Muscle of arm (tissue), 12 donors: Measurements from ENCODE around the gene ELMO1. TPM values are rescaled to one million over a fixed set of nuclear protein-coding genes. Genes with fewer than 3 reads are reported as not detected.
A peak's percentile ranks its signal among the peaks of the same experiment; 100 is the strongest.
"Not testable (repeated sequence)": the region's sequence is repeated elsewhere in the genome, so short reads cannot be mapped to it uniquely, and the experiment has no call there.

ENCODE experiments used
- DNase-seq: peaks from one replicate; pipeline ENCODE4 v3.0.0-alpha.2; 2013
- polyA plus RNA-seq, 12 donors: library from polyadenylated mRNA; unstranded; fragments of 120-200 nt; gene quantifications; one replicate each; pipeline ENCODE4 v1.2.1, GENCODE V29; 2013; ENCODE audit not compliant: insufficient read length in 12 of 12

The ELMO1 gene
- polyA plus RNA-seq, 12 donors: 20.7 to 36.5 (median 29.4) TPM; not detected in 1

DNA sequence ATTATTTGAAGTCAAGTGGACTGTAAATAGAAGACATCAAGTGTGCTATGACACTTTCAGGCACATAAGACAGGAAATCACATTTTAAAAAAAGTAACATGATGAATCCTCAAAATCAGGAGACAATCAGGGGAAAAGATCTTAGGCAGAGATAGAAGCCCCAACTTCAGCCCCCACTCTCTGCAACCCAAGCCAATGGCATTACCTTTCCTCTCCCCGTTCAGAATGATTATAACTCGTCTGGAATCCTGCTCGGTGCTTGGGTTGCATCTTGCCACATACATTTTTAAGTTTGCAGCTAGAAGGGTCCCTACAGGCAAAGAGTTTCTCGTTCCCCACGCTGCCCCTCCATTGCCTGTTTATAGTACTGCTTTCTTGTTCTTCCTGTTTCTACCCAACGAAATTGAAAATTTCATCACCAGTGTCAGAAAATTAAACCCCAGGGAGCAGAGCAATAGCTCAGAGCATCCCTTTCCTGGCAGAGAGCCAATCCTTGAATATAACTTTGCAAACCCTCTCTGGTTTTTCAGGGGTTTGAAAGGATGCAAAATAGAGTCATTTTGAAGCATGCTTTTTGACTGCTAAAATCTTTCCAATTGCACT is 463.9 kb downstream of the ELMO1 start:
- no peak for DNase-seq

GRCh38 chr7:36984041-36984521 is 464.6 kb downstream of the ELMO1 start:
- DNase-seq: no peak

DNA sequence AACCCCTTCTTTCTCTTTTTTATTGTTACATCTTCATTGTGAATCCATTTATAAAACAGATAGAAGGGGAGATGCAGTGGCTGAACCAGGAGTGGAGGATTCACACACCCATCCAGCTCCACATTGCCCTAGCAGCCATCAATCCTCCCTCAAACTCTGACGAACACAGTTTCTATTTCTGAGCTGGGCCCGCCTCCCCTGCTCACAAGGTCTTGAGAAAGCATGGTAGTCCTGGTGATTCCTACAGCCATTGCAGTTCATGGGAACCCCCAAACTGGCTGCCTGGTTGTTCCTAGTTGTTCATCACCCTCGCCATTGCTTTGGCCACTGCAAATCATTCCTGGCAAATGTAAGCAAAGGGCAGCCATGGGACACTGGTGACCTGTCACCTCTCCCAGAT is 465.9 kb downstream of the ELMO1 start:
- DNase-seq: no peak

DNA sequence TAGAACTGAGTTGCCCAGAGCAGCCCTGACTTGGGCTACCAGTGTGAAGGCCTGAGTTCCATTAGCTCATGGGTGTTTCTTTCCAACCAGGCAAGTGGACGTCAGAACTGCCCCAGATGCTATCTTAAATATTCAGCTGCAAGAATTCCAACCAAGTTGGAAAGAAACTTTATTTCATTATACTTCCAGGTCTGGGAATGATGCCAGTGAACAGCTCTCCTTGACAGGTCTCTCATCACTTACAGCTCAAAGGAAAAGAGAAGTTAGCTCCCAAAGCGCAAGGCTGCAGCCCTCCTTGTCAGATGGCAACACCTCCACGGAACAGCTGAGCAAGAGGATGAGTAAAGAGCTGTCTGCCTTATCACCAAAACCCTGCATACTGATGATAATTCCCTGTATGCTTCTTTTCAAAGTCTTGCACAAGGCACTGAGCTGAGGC is 468.8 kb downstream of the ELMO1 start:
- no peak for DNase-seq

- DNase-seq: no peak
Observed at GRCh38 chr7:36978461-36978860, 470.2 kb downstream of the ELMO1 start.

DNA sequence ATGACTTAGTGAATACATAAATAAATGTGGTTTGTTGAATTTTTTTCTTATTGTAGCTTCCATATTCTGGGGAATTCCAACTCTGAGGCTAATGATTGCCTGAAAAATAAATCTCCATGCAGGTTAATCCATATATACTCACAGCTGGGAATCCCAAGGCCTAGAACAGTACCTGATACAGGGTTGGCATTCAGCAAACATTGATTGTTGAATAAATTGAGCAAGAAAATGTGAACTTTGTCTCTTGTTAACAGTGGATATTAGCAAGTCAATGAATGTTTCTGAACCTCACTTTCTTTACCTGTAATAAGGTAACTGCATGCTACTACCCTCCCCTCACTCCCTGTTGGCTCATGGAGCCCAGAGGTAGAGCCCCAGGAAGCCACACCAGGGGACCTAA is 470.8 kb downstream of the ELMO1 start:
- no peak for DNase-seq

DNA sequence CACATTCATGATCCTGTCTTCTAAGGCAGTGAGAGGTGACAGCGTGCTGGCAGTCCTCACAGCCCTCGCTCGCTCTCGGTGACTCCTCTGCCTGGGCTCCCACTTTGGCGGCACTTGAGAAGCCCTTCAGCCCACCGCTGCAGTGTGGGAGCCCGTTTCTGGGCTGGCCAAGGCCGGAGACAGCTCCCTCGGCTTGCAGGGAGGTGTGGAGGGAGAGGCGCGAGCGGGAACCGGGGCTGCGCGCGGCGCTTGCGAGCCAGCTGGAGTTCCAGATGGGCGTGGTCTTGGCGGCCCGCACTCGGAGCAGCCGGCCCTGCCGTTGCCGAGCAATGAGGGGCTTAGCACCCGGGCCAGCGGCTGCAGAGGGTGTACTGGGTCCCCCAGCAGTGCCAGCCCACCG is 475.1 kb downstream of the ELMO1 start:
- DNase-seq: not testable (repeated sequence)

DNA sequence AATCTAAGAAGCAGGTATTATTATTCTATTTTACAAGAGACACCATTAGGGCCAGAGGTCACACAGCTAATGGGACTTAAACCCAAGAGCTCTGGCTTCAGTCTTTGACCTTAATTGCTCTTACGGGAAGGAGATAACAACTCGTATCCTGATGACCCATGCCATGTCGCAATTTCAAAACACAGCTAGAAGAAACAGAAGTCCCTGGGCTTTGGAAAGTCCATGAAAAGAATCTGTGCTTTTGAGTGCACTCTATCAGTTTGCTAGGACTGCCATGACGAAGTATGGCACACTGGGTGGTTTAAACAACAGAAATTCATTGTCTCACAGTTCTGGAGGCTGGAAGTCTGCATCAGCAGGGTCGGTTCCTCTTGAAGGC is 476.5 kb downstream of the ELMO1 start:
- no peak for DNase-seq

GRCh38 chr7:36971515-36972139 is 477.0 kb downstream of the ELMO1 start:
- DNase-seq: no peak

GRCh38 chr7:36970551-36971514 is 477.8 kb downstream of the ELMO1 start:
- DNase-seq: no peak

DNA sequence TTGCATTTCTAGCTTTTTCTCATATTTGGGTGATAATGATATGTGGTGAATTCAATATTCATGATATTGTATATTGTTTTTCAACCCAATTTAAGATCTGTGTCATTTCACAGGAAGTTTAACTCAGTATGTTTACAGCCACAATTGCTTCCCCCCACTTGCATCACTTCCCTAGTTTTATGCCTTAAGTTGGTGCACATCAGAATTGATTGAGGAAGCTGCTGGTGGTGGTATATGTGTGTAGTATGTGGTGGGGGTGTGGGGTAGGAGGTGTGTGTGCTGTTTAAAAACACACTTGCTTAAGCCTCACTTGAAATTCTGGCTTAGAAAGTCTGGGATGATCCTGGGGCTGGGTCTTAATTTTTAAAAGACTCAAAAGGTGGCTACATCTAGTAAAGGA is 479.3 kb downstream of the ELMO1 start:
- no peak for DNase-seq

DNA sequence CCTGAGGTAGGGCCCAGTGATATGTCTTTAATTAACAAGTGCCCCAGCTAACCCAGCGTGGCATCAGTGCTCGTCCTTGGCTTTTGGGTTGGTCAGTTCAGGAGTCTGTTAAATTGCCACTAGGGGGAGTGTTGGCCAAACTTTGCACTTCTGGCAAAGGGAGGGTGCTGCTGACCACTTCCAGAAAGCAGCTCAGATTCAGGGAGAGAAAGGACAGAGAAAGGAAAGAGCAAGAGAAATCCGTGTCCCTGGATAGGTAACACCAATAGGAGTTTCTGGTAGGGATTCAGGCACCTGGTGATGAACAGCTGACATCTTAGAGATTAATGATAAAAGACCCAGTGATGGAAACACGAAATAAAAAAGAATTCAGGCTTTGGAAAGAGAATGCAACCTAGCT is 481.3 kb downstream of the ELMO1 start:
- DNase-seq: peak; percentile 74

DNA sequence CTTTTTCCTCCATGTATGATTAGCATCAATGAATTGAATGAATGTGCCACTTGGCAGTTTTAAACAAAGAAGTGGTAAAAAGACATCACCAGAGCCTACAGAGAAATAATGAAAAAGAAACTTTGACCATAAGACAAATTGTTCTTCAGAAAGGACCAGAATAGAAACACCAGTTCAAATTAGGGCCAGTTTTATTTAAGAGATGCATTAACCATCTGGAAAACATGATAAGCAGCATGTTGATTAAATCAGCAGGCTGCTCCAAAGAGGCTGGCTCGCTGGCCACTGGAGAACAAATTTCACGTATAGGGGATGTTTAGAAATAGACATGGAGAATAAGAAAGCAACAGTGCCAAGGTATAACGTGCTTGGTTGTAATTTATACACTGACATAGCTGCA is 482.0 kb downstream of the ELMO1 start:
- no peak for DNase-seq

DNA sequence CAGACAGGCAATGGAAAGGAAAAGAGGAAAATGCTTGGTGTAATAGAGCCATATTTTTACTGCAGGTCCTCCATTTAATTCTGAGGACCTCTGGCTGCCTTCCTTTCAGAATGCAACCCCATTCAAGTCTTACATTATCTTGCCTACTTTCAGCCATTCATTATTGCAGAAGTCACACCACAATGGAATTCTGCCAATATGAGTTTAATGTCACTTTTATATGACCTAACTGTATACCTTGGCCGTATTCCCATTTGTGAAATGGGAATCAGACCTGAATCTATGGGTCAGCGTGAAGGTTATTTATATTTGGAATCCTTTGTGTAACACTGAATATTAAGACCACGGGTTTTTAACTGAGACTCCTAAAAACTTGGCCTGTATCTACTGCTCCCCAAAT is 482.6 kb downstream of the ELMO1 start:
- no peak for DNase-seq

DNA sequence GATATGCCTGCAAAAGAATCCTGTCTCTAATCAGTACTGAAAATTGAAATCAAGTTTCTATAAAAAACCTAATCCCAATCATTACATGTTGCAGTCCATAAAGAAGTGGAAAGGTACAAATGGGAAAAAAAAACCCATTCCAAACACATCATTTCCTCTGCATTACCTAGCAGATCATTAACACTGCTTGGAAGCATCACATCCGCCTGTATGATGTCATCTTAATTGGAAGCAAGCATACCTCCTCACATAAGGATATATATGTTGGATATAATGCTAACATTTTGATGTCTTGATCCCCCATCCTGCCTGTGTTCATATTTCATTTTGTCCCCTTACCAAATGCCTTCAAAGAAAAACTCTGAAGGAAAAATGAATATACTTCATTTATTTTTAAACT is 483.0 kb downstream of the ELMO1 start:
- no peak for DNase-seq

GRCh38 chr7:36964297-36964696 is 484.4 kb downstream of the ELMO1 start:
- no peak for DNase-seq

DNA sequence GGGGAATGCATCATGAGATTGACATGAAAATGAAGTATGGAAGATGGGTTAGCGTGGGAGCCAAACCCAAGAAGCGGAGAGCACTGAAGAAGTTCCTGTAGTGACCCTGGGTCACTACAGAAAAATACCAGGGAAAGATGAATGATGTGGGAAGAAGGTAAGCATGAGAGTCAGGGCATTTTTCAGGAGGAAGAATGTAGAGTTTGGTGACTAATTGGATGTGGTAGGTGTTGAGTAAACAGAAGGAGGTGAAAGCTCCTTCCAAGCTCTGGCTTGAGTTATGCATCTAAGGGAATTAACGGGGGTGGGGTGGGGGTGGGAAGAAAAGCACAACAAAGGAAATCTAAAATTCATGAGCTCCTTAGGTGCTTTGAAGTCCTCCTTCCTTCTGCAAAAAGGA is 486.3 kb downstream of the ELMO1 start:
- DNase-seq: no peak

DNA sequence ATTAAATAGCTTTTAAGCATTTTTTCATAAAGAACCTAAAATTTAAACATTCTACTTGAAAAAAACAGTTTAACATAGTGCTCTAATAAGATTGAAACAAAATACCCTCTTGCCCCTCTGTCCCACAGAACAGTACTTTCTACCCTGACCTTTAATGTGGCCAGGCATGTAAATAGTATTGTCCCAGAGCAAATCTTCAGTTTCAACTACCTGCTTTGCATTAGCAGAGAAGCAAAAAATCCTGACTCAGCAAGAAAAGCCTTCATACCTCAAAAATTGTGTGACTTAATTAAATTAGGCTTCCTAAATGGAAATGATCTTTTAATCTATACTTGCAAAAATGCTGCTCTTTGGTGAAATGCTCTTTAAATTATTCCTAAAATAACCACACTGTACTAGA is 487.0 kb downstream of the ELMO1 start:
- DNase-seq: no peak

DNA sequence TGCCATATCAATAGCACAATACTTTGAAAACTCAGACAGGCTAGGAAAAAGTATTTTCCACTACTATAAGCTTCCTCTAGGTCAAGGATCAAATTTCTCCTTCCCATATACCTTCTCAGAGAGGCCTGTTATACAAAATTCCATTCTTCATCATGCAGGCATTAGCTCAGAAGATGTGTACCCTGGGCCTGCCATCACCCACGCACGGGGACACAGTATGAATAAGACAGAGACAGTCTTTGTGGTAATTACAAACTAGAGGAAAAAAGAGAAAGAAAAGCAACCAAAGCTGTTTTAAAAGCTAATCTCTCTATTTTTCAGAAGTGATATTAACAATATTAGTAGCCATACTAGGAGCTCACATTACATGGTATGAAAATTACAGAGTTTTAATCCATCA is 487.6 kb downstream of the ELMO1 start:
- no peak for DNase-seq

GRCh38 chr7:36960105-36960504 is 488.6 kb downstream of the ELMO1 start:
- no peak for DNase-seq

- no peak for DNase-seq
Observed at GRCh38 chr7:36958111-36958733, 490.4 kb downstream of the ELMO1 start.

DNA sequence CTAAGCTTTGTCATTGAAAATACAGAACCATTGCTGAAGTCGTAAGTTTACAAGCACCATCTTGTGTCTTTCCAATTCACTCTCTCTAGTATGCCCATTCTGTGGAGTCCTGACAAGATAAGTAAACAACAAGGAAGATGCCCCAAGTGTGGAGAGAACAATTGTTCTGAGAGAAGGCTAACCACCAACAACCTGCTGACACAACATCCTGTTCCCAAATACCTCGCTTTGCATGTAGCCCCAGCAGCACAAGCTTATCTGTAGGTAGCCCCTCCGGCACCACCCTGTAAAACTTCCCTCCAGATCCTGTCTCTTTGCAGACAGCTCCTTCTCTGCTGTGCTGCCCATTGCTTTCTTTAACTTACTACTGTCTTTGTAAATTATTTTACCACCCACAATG is 491.0 kb downstream of the ELMO1 start:
- no peak for DNase-seq
